ENCODE results near the gene CSRP3. TPM values are rescaled to one million over a fixed set of nuclear protein-coding genes. Genes with fewer than 3 reads are reported as not detected.

The CSRP3 gene
- total RNA-seq, 1 donor from 2014 or later: 31.7 TPM

- no peak for DNase-seq (ENCODE audit: low read depth)
Observed at GRCh38 chr11:19134004-19134403, 67.8 kb downstream of the CSRP3 start.

Other genes with a start within 250 kb of the CSRP3 start
- gene MRGPRX2, start 141.3 kb downstream of the CSRP3 start, total RNA-seq: not detected in 2 replicates
- gene ZDHHC13, start 84.8 kb downstream of the CSRP3 start, total RNA-seq: 4.1 and 6.2 TPM in 2 replicates
- gene E2F8, start 39.0 kb upstream of the CSRP3 start, total RNA-seq: 7.1 and 11.9 TPM in 2 replicates

Measured in myocyte (in vitro differentiated cells).